Measurements from ENCODE around the gene ADAM15.
A peak's percentile ranks its signal among the peaks of the same experiment; 100 is the strongest.

Gene ADAM15

GRCh38 chr1:155051342-155051776, 243 bp downstream of the ADAM15 start:
- no peak for DNase-seq (ENCODE audit: low read depth in 3 of 3, low spot score in 1 of 3)

GRCh38 chr1:155051777-155052398, 772 bp downstream of the ADAM15 start:
- peak in 1 of 3 donors; percentile 24 for DNase-seq (ENCODE audit: low read depth in 3 of 3, low spot score in 1 of 3)

GRCh38 chr1:155052439-155053395, 1.6 kb downstream of the ADAM15 start:
- DNase-seq (ENCODE audit: low read depth in 3 of 3, low spot score in 1 of 3), result no peak

- DNase-seq (ENCODE audit: low read depth in 3 of 3, low spot score in 1 of 3), result no peak
Measured at GRCh38 chr1:155053531-155054105, 2.5 kb downstream of the ADAM15 start.

- DNase-seq (ENCODE audit: low read depth in 3 of 3, low spot score in 1 of 3), result no peak
Measured at GRCh38 chr1:155057104-155057503, 6.0 kb downstream of the ADAM15 start.

- no peak for DNase-seq (ENCODE audit: low read depth in 3 of 3, low spot score in 1 of 3)
Measured at GRCh38 chr1:155057788-155058211, 6.7 kb downstream of the ADAM15 start.

- no peak for DNase-seq (ENCODE audit: low read depth in 3 of 3, low spot score in 1 of 3)
Measured at GRCh38 chr1:155060736-155061135, 9.6 kb downstream of the ADAM15 start.

- DNase-seq (ENCODE audit: low read depth in 3 of 3, low spot score in 1 of 3), result peak; percentile 87 to 97 (median 91)
Measured at GRCh38 chr1:155061381-155062150, 10.4 kb downstream of the ADAM15 start.

GRCh38 chr1:155062151-155062686, 11.1 kb downstream of the ADAM15 start:
- no peak for DNase-seq (ENCODE audit: low read depth in 3 of 3, low spot score in 1 of 3)

GRCh38 chr1:155062702-155063411, 11.7 kb downstream of the ADAM15 start:
- DNase-seq (ENCODE audit: low read depth in 3 of 3, low spot score in 1 of 3), result peak in 2 of 3 donors; percentile 44 to 72

- DNase-seq (ENCODE audit: low read depth in 3 of 3, low spot score in 1 of 3), result peak; percentile 52 to 70 (median 61)
Measured at GRCh38 chr1:155063550-155064110, 12.5 kb downstream of the ADAM15 start, which contains the start of gene EFNA4. Gene EFNA4 (plus strand): TSS chr1:155063740. CDS start chr1:155063824, 84 bp downstream.

GRCh38 chr1:155064111-155064831, 13.2 kb downstream of the ADAM15 start:
- no peak for DNase-seq (ENCODE audit: low read depth in 3 of 3, low spot score in 1 of 3)

- no peak for DNase-seq (ENCODE audit: low read depth in 3 of 3, low spot score in 1 of 3)
Measured at GRCh38 chr1:155064832-155065429, 13.8 kb downstream of the ADAM15 start.

GRCh38 chr1:155066777-155067176, 15.7 kb downstream of the ADAM15 start:
- no peak for DNase-seq (ENCODE audit: low read depth in 3 of 3, low spot score in 1 of 3)

- DNase-seq (ENCODE audit: low read depth in 3 of 3, low spot score in 1 of 3), result no peak
Measured at GRCh38 chr1:155068599-155068998, 17.5 kb downstream of the ADAM15 start.

- no peak for DNase-seq (ENCODE audit: low read depth in 3 of 3, low spot score in 1 of 3)
Measured at GRCh38 chr1:155069551-155070157, 18.5 kb downstream of the ADAM15 start.

GRCh38 chr1:155070158-155070621, 19.1 kb downstream of the ADAM15 start:
- DNase-seq (ENCODE audit: low read depth in 3 of 3, low spot score in 1 of 3), result no peak
